NCI-H774 (cell line): ENCODE results near the gene LGR4.

Source experiments
- DNase-seq: peaks from one replicate; lab custom pipeline; 2025; lab: John Stamatoyannopoulos, UW

The LGR4 gene

DNA sequence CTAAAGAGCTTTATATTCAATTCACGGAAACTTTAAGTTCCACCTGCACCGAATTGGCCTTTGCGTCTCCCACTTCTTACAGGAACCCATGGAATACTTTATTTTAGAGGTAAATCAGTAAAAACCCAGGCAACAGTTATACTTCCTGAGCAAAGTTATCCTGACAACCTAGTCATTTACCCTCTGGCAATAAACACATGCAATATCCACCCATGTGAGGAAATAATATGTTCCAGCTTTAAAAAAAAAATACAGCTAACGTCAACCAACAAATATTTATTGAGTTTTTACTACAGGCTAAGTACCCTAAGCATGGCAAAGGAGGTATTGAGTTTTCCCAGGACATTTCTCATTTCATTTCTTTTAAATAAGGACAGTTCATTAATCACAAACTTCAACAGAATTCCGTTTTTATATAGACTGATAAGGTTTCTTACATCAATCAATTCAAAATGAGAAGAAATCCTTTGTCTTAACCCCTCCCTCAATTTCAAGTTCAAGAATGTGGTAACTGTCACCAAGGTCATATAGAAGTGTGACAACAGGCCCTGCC, 71.2 kb downstream of the LGR4 start:
- DNase-seq: no peak

GRCh38 chr11:27398400-27398770, 74.2 kb downstream of the LGR4 start:
- DNase-seq: no peak

- no peak for DNase-seq
These were observed 74.8 kb downstream of the LGR4 start for GRCh38 chr11:27397624-27398399.

DNA sequence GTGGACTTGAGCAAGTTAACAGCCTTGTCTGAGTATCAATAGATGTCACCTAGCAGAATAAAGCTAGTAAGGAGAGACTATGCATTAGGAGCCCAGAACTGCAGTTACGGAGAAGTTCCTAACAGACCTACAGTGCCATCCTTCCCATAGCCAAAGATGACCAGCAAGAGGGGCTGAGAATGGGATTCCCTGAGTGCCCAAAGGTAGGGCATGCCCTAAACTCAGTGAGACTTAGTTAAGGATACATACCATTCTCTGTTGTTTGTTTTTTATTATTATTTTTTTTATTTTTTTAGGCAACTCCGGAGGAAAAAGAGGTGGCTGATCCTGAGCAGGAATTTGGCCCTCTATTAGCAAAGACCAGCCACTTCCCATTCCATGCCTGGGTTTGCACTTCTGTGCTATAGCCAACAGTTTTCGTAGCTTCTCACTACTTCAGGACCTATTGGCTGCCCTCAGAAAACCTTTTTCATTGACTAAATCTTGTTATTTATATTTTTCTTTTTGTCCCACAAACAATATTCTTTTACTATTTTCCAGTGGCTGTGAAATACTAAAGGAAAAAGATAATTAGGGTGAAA, 76.2 kb downstream of the LGR4 start:
- DNase-seq: no peak

GRCh38 chr11:27395556-27396258, 76.9 kb downstream of the LGR4 start:
- peak; percentile 39 for DNase-seq

GRCh38 chr11:27394781-27395228, 77.8 kb downstream of the LGR4 start:
- DNase-seq: no peak

DNA sequence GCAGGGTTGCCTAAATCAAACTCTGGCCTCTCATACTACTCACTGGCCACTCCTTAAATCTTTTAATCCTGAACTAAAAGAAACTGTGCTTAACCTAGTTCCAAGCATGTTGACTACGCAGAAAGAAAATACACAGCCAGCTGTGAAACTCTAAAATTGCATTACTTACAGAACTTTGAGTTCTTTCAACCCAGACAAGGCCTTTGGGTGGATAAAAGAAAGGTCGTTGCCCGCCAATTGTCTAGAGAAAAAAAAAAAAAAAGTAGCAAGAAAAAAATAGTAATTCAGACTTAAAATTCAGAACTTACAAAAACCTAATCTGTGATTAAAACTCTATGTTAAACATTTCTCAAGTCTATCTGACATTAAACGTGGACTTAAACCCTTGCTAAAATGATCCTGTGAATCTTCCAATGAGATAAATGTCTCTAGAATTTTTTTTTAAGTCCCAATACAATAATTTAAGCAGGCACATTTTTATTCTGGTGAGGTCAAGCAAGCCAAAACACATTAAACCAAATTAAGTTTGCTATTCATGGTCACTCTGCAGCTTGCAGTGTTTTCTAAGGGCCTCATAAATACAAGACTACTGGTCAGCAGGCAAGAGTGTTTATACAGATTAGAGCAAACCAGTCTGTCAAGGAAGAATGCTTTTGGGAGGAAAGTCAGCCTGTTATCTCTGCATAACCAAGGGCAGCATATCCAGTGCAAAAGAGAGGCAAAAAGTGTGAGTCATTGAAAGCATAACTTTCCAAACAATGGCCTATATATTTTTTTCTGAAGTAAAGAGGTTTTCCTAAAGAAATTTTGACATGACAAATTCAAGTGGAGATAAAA, 80.1 kb downstream of the LGR4 start:
- DNase-seq: no peak

- no peak for DNase-seq
These were observed 81.1 kb downstream of the LGR4 start for GRCh38 chr11:27391331-27392015.

DNA sequence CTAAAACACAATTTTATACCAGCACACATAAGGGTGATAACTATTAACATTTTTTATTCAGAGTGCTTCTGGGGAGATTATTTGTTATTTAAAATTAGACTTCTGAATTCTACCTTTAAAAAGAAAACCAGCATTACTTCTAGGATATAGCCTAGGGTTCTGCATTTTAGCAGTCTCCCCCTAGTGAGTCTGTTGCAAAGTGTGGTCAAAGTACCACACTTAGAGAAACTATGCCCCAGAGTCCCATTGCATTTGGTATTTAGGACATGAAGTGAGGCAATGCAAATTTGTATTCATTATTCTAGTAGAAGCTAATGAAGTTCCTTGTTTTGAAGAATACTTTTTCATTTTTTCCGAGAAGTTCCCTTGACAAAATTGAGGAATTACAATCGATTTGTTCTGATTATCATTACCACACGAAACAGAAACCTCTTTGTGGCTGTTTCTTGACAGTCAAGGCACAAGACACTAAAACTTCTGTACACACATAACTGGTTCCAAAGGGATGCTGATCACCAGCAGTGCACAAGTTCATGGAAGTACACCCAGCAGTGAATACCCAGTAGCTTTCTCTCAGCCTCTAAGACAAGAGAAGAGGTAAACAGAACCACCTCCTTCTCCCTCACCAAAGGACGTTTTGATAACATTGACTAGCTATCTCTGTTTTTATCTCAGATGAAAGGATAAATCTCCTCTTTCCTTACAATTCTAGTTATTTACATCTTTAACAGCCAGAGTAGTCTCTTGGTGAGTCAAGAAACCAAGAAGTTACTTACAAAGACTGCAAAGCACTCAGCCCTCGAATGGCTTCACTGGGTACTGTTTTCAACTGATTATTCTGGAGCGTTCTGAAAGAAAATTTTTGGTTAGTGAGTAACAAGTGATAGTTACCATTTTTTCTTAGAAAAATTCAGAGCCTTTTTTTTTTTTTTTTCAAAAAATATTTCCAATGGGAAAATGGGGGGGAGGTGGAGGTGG, 82.0 kb downstream of the LGR4 start:
- DNase-seq: no peak

GRCh38 chr11:27388869-27389268, 83.7 kb downstream of the LGR4 start:
- no peak for DNase-seq

- no peak for DNase-seq
These were observed 84.6 kb downstream of the LGR4 start for GRCh38 chr11:27388001-27388400.

DNA sequence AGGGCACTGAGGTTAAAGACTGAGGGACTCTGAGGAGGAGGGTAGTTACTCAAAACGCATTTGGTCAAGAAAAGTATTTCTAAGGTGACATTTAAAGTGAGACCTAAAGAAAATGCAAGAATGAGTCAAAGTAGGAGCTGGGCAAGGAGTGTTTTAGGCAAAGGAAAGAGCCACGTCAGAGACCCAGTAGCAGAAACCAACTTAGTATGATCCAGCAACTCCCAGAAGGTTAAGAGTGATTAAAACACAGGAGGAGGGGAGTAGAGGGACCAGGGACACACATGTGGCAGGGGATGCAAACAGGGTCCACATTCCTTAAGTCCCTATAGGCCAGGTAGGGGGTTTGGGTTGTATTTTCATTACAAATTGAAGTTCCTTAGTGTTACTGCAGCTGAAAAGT, 85.2 kb downstream of the LGR4 start:
- no peak for DNase-seq

DNA sequence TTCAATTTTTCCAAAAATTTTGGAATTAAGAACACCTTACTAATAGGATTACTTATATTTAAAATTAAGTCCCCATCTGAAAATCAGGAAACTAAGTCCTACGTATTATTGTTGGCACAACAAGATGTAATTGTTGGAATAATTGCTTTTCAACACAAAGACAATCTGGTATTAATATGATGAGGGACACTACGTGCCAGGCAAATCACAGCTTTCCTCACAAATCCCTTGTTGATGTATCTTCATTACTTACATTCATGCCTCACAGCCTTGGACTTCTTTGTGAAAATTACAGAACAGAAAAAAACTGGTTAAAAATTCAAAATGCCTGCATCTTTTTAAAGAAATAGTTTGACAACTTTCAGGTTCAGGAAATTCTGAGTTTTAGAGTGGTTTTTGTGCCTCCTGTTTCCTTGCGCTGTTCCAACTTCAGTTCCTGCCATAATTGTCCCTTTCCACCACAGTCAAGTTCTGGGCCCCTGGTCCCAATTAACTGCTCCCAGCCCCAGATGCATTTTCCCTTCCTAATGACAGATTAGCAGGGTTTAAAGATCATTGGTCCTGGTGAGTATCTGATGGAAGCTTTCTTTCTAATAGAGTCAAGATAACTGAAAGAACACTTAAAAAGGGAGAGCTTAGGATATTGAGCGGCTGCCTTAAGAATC, 86.3 kb downstream of the LGR4 start:
- DNase-seq: no peak

GRCh38 chr11:27385245-27385644, 87.3 kb downstream of the LGR4 start:
- no peak for DNase-seq

DNA sequence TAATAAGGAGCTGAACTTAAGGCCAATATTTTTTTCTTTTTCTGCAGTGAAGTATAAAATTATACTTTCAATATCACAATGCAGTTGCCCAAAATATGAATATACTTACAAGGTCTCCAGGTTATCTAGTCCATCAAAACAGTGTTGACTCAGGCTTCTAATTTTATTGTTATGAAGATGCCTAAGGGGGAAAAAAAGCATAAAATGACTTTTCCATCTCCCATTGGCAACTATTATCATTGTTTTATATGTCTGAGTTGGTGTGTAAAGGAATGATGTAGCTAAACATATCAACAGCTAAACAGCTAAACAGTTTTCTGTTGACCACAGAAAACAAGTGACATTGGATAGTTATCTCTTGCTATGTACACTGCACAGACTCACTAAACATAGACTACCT, 88.4 kb downstream of the LGR4 start:
- no peak for DNase-seq

GRCh38 chr11:27383645-27384044, 88.9 kb downstream of the LGR4 start:
- DNase-seq: no peak

GRCh38 chr11:27381238-27381666, 91.3 kb downstream of the LGR4 start:
- no peak for DNase-seq

- DNase-seq: no peak
These were observed 91.8 kb downstream of the LGR4 start for GRCh38 chr11:27380771-27381170.

DNA sequence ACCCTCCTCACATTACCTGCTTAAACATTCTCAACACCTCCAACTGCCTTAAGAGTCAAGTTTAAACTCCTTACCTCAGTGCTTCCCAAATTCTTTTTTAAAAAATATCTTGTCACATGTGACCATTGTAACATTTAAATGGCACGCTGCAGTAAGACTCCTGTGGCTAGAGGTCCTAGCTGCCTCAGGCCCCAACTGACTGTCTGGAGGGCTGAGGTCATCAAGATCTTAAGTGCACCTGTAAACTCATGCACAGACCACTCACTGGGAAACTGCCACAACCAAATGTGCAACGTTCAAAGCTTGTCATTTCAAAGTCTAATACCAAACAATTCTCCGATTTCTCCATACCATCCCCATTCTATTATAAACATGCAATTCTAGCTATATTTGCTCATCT, 93.1 kb downstream of the LGR4 start:
- DNase-seq: no peak

DNA sequence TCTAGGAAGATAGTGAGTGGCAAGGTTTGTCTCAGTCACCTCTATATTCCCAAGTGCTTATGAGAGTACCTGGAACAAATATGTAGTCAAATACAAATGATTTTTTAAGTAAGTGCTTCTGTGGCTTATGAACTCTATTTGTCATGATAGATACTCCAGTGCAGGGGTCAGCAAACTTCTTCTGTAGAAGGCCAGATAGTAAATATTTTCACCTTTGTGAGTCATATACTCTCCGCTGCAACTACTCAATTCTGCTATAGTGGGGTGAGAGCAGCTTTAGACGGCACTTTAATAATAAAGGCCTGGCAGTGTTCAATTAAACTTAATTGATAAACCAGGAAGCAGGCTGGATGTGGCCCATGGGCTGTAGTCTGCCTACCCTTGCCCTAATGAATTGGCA, 97.2 kb downstream of the LGR4 start:
- no peak for DNase-seq
